ENCODE results near the gene CDK13.

- TF ChIP-seq, protein P1, sequence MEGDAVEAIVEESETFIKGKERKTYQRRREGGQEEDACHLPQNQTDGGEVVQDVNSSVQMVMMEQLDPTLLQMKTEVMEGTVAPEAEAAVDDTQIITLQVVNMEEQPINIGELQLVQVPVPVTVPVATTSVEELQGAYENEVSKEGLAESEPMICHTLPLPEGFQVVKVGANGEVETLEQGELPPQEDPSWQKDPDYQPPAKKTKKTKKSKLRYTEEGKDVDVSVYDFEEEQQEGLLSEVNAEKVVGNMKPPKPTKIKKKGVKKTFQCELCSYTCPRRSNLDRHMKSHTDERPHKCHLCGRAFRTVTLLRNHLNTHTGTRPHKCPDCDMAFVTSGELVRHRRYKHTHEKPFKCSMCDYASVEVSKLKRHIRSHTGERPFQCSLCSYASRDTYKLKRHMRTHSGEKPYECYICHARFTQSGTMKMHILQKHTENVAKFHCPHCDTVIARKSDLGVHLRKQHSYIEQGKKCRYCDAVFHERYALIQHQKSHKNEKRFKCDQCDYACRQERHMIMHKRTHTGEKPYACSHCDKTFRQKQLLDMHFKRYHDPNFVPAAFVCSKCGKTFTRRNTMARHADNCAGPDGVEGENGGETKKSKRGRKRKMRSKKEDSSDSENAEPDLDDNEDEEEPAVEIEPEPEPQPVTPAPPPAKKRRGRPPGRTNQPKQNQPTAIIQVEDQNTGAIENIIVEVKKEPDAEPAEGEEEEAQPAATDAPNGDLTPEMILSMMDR (IDR thresholded peaks at IDR 0.05), result no peak
- TF ChIP-seq POLR2A (IDR thresholded peaks at IDR 0.05), result no peak
Observed at GRCh38 chr7:40138973-40139372, 188.9 kb downstream of the CDK13 start.

All from ovary (tissue), 3 donors.